H1 (cell line): Measurements from ENCODE around the gene PAQR9. TPM values are rescaled to one million over a fixed set of nuclear protein-coding genes. Genes with fewer than 3 reads are reported as not detected.

Experiments used
- ATF3 ChIP-seq: IDR thresholded peaks from 2 replicates; pipeline ENCODE4 v1.6.1; 2011; ENCODE audit warnings: low read depth, mild to moderate bottlenecking, low read length; ENCODE audit not compliant: insufficient read depth
- SP2 ChIP-seq: IDR thresholded peaks from 2 replicates; pipeline ENCODE4 v1.6.1; 2012; ENCODE audit warnings: mild to moderate bottlenecking, low read length, inconsistent platforms
- polyA plus RNA-seq, 7 experiments: library from polyadenylated mRNA; depleted of rRNA in 3 of 7; stranded (reverse) in 5 of 7; unstranded in 2 of 7; fragments of >200 nt in 5 of 7; fragments of 200-250 nt in 2 of 7; gene quantifications; 1 replicate in 5 of 7; 2 replicates in 1 of 7; 4 replicates in 1 of 7; pipeline versions ENCODE4 v1.2.1 to v1.2.3, GENCODE V29; 2011 to 2013; ENCODE audit warnings: missing spikeins in 2 of 7, mixed read lengths in 2 of 7
- total RNA-seq: library from RNA; stranded (reverse); fragmentation: NEBNext Ultra II Directional; extraction: Animal tissue kit (Norgen Biotek cat#: 25700); gene quantifications from 2 replicates; pipeline ENCODE4 v1.2.1, GENCODE V29; 2021

The PAQR9 gene
- total and polyA plus RNA-seq, 2 of the 8 experiments (the other 6 are each of a cell fraction or from before 2014, with no cell fraction given): 2.6 to 5.2 TPM

- TF ChIP-seq ATF3: no peak
- TF ChIP-seq SP2: no peak
Observed at GRCh38 chr3:143010024-143010423, 46.5 kb upstream of the PAQR9 start (continued).
